Measurements from ENCODE around the gene DDX51. TPM values are rescaled to one million over a fixed set of nuclear protein-coding genes. Genes with fewer than 3 reads are reported as not detected.

Gene DDX51
- total RNA-seq, 1 donor from 2014 or later, result 9.6 TPM

DNA sequence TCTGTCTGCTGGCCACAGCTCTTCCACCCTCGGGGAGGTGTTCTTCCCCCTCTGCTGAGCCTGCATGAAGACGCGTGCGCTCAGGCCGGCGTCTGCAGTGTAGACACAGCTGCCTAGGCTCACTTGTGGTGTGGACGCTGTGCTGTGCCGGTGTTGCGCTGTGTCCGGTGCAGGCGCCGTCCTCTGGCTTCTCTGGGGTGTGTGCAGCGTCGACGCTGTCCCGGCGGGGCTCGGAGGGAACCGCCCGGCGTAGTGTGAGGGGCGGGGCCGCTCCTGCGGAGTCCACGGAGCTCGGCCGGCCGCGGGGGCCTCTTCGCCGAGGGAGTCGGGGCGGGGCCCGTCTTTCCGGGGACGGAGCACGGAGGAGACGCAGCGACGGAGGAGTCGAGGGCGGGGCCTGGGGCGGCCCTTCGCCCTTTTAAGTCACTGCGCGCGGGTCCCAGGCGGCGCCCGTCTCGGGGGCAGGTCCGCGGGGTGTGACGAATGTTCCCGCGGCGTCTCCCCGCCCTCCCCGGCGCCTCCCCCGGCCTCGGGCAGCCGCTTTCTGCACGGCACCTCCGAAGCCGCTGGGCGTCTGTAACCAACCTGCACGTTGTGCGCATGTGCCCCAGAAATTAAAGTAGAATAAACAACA, 45.4 kb upstream of the DDX51 start:
- Mint-ChIP-seq H3K27me3 (ENCODE audit: low read depth) (peaks cover 36% of the 10 kb centered on the region), H3K27ac (ENCODE audit: unreplicated experiment) (peak overlapping the region; percentile 75), H3K36me3 (ENCODE audit: low read depth) (no peaks in the 10 kb centered on the region), H3K4me3 (ENCODE audit: unreplicated experiment) (peak overlapping the region; percentile 79), H3K4me1 (ENCODE audit: low read depth) (peaks cover 4% of the 10 kb centered on the region), H3K9me3 (ENCODE audit: low read depth) (peaks cover 10% of the 10 kb centered on the region)
- DNase-seq (ENCODE audit: low spot score), result no peak
- TF ChIP-seq, protein P1, sequence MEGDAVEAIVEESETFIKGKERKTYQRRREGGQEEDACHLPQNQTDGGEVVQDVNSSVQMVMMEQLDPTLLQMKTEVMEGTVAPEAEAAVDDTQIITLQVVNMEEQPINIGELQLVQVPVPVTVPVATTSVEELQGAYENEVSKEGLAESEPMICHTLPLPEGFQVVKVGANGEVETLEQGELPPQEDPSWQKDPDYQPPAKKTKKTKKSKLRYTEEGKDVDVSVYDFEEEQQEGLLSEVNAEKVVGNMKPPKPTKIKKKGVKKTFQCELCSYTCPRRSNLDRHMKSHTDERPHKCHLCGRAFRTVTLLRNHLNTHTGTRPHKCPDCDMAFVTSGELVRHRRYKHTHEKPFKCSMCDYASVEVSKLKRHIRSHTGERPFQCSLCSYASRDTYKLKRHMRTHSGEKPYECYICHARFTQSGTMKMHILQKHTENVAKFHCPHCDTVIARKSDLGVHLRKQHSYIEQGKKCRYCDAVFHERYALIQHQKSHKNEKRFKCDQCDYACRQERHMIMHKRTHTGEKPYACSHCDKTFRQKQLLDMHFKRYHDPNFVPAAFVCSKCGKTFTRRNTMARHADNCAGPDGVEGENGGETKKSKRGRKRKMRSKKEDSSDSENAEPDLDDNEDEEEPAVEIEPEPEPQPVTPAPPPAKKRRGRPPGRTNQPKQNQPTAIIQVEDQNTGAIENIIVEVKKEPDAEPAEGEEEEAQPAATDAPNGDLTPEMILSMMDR (IDR thresholded peaks at IDR 0.05), result no peak

DNA sequence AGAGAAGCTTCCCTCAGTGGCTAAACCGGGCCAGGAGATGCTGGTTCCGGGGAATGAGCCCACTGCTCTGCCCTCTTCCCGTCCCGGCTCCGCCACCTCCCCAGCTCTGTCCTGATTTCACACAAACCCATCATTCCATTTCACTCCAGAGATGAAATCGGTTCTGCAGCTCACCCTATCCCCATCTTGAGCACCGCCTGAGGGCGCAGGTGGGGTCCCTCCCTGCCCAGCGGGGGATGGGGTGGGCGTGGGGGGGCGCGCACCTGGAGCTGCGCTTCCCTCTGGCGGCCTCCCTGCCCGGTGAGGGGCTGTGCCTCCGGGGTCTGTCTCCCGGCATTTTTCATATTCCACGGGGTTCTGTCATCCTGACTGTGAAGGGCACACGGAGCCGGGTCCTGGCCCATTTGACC, 44.8 kb upstream of the DDX51 start:
- Mint-ChIP-seq H3K9me3 (ENCODE audit: low read depth) (peaks cover 5% of the 10 kb centered on the region), H3K36me3 (ENCODE audit: low read depth) (no peaks in the 10 kb centered on the region)
- TF ChIP-seq, protein P1 (IDR thresholded peaks at IDR 0.05), result no peak

DNA sequence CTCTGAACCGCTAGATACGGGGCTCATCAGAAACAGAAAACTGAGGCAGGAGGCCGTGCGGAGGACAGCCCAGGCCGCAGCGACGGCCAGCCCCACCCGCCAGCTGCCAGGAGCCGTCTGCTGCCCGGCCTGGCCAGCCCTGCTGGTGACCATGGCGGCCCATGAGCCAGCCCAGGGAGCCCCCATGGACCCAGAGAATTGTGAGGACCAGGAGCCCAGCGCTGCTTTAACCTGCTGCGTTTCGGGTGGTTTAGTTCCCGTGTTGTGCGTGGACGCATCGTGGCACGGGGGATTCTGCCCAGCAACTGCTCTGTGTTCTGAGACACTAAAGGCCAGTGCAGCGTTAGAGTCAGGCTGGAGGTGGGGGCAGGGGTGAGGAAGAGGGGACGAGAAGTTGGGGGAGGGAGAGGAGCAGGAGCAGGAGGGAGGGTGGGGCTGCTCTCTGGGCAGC, 44.4 kb upstream of the DDX51 start:
- no peak for DNase-seq (ENCODE audit: low spot score)
- Mint-ChIP-seq H3K36me3 (ENCODE audit: low read depth) (no peaks in the 10 kb centered on the region), H3K4me1 (ENCODE audit: low read depth) (peaks cover 4% of the 10 kb centered on the region), H3K27me3 (ENCODE audit: low read depth) (peaks cover 35% of the 10 kb centered on the region), H3K4me3 (ENCODE audit: unreplicated experiment) (no peak overlapping the region), H3K27ac (ENCODE audit: unreplicated experiment) (no peak overlapping the region), H3K9me3 (ENCODE audit: low read depth) (peaks cover 2% of the 10 kb centered on the region)
- TF ChIP-seq, protein P1 (IDR thresholded peaks at IDR 0.05), result no peak

More for the DNA sequence above, 44.8 kb upstream of the DDX51 start:
- DNase-seq (ENCODE audit: low spot score), result no peak
- Mint-ChIP-seq H3K4me1 (ENCODE audit: low read depth) (peaks cover 4% of the 10 kb centered on the region), H3K27ac (ENCODE audit: unreplicated experiment) (no peak overlapping the region), H3K27me3 (ENCODE audit: low read depth) (peaks cover 37% of the 10 kb centered on the region), H3K4me3 (ENCODE audit: unreplicated experiment) (peak overlapping the region; percentile 79)

DNA sequence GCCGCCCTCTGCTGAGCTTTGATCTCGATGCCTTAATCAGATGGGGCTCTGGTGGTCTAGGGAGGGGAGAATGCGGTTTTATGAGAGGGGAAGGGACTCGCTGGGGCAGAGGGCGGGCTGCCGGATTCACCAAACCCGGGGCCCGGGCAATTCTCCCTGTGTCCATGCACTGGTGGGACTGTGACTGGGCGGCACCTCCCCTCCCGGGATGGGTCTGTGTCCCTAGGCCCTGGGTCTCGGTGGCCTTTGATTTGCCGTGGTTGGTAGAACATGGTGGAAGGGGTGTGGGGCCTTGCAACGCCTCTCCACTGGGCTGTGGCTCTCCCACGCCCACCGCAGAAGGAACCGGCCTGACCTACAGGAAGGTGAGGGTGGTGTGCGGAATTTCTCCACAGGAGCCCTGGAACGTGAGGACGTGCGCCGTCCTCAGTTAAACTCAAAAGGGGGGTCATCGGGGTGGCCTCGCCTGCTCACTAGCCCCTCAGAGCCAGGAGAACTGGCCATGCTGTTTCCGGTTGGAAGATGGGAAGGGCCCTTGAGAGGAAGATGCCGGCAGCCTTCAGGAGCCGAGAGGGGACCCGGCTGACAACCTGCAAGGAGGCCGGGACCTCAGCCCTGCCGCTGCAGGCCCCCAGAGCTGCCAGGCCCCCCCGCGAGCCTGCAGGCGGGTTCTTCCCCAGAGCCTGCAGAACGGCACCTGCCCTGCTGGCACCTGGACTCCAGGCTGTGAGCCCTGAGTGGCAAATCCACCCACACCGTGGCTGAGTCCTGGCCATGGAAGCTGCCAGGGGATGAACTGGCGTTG, 43.7 kb upstream of the DDX51 start:
- TF ChIP-seq, protein P1 (IDR thresholded peaks at IDR 0.05), result no peak
- peaks cover 38% of the 10 kb centered on the region for H3K27me3 Mint-ChIP-seq (ENCODE audit: low read depth)
- no peak overlapping the region for H3K4me3 Mint-ChIP-seq (ENCODE audit: unreplicated experiment)
- H3K27ac Mint-ChIP-seq (ENCODE audit: unreplicated experiment), result peak overlapping the region; percentile 27
- peaks cover 4% of the 10 kb centered on the region for H3K4me1 Mint-ChIP-seq (ENCODE audit: low read depth)
- DNase-seq (ENCODE audit: low spot score), result no peak
- H3K9me3 Mint-ChIP-seq (ENCODE audit: low read depth), result no peaks in the 10 kb centered on the region
- H3K36me3 Mint-ChIP-seq (ENCODE audit: low read depth), result no peaks in the 10 kb centered on the region

DNA sequence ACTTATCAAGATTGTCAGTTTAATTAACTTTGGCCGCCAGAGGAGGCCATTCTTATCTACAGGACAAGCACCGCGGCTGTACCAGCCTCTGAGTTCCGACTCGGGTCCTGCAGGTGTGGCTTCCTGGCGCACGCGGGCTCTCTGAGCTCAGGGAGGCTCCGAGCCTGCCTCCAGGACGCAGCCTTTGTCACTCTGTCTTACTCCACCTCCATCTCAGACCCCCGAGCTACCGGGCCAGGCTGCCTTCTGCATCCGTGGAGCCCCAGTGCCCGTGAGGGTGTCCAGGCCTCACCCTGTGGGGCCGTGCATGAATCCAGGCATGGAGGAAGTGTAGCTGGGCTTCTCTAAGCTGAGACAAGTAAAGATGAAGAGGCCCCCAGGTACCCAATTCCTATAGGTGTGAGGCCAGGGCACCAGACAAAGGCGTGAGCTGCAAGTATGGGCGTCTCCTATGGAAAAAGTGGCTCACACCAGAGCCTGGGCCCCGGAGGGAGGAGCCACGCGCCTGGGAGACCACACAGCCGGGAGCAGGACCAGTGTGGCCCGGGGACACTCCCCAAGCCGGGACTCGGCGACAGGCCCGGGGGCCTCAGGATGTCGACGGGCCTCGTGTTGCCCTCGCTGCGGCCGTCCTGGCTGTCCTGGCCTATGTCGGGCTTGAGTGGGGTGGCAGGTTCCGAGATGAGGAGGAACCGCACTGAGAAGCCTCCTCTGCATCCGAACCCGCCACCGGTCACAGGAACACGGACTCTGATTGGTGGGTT, 42.9 kb upstream of the DDX51 start:
- peaks cover 46% of the 10 kb centered on the region for H3K27me3 Mint-ChIP-seq (ENCODE audit: low read depth)
- no peaks in the 10 kb centered on the region for H3K9me3 Mint-ChIP-seq (ENCODE audit: low read depth)
- DNase-seq (ENCODE audit: low spot score), result no peak
- no peak overlapping the region for H3K27ac Mint-ChIP-seq (ENCODE audit: unreplicated experiment)
- H3K36me3 Mint-ChIP-seq (ENCODE audit: low read depth), result no peaks in the 10 kb centered on the region
- no peak overlapping the region for H3K4me3 Mint-ChIP-seq (ENCODE audit: unreplicated experiment)
- peaks cover 4% of the 10 kb centered on the region for H3K4me1 Mint-ChIP-seq (ENCODE audit: low read depth)
- TF ChIP-seq, protein P1 (IDR thresholded peaks at IDR 0.05), result no peak
